SJSA1 (cell line): ENCODE data around the gene XAB2. TPM values are rescaled to one million over a fixed set of nuclear protein-coding genes. Genes with fewer than 3 reads are reported as not detected.
"Not testable (repeated sequence)": the region's sequence is repeated elsewhere in the genome, so short reads cannot be mapped to it uniquely, and the experiment has no call there.

Experiments
- DNase-seq, 2 experiments: peaks; one replicate each; pipeline ENCODE4 v3.0.0-alpha.2; 2015 to 2020; ENCODE audit warnings: low spot score in 2 of 2, low read depth in 1 of 2
- H3K27ac ChIP-seq: fragments of 250-450 bp; sonication (Bioruptor Pico); 2 replicates; pipeline ENCODE4 v1.5.1; 2020; ENCODE audit warnings: mild to moderate bottlenecking, moderate library complexity
- H3K27me3 ChIP-seq: fragments of 250-450 bp; sonication (Bioruptor Pico); replicated peaks from 2 replicates; pipeline ENCODE4 v1.5.1; 2020; ENCODE audit warnings: mild to moderate bottlenecking, moderate library complexity
- H3K36me3 ChIP-seq: fragments of 250-450 bp; sonication (Bioruptor Pico); 2 replicates; pipeline ENCODE4 v1.5.1; 2020; ENCODE audit warnings: mild to moderate bottlenecking
- H3K4me1 ChIP-seq: fragments of 250-450 bp; sonication (Bioruptor Pico); replicated peaks from 2 replicates; pipeline ENCODE4 v1.6.1; 2021; ENCODE audit warnings: mild to moderate bottlenecking
- H3K4me3 ChIP-seq: fragments of 250-450 bp; sonication (Bioruptor Pico); 2 replicates; pipeline ENCODE4 v1.5.1; 2020; ENCODE audit warnings: mild to moderate bottlenecking
- H3K9me3 ChIP-seq: fragments of 250-450 bp; sonication (Bioruptor Pico); replicated peaks from 2 replicates; pipeline ENCODE4 v1.5.1; 2020; ENCODE audit warnings: mild to moderate bottlenecking
- total RNA-seq: library from RNA; depleted of rRNA; stranded (reverse); fragments of >200 nt; shearing (Covaris generic); gene quantifications from 2 replicates; pipeline ENCODE4 v1.2.3, GENCODE V29; 2014; rRNA removed

XAB2 gene
- total RNA-seq, 1 experiment from 2014 or later = 35.0 TPM

- no peak overlapping the region for H3K4me3 ChIP-seq
- H3K9me3 ChIP-seq = no peaks in the 10 kb centered on the region
- H3K36me3 ChIP-seq = no peaks in the 10 kb centered on the region
- DNase-seq = no peak
- H3K27me3 ChIP-seq = peaks cover 7% of the 10 kb centered on the region; the same call in 1 of the 2 replicates
- no peak overlapping the region for H3K27ac ChIP-seq
- no peaks in the 10 kb centered on the region for H3K4me1 ChIP-seq
These were observed 50.2 kb downstream of the XAB2 start for GRCh38 chr19:7579182-7579581.

- H3K9me3 ChIP-seq = no peaks in the 10 kb centered on the region
- H3K27ac ChIP-seq = no peak overlapping the region
- no peak overlapping the region for H3K4me3 ChIP-seq
- H3K36me3 ChIP-seq = no peaks in the 10 kb centered on the region
- DNase-seq = no peak
- no peaks in the 10 kb centered on the region for H3K4me1 ChIP-seq
- H3K27me3 ChIP-seq = peaks cover 7% of the 10 kb centered on the region; the same call in 1 of the 2 replicates
These were observed 51.2 kb downstream of the XAB2 start for GRCh38 chr19:7578127-7578526.

DNA sequence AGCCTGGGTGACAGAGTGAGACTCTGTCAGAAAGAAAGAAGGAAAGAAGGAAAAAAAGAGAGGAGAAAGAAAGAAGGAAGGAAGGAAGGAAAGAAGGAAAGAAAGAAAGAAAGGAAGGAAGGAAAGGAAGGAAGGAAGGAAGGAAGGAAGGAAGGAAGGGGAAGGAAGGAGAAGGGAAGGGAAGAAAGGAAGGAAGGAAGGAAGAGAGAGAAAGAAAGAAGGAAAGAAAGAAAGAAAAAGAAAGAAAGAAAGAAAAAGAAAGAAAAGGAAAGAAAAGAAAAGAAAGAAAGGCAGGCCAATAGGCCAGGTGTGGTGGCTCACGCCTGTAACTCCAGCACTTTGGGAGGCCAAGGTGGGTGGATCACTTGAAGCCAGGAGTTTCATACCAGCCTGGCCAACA lies 51.9 kb downstream of the XAB2 start:
- not testable (repeated sequence) for H3K27me3 ChIP-seq, H3K36me3 ChIP-seq, DNase-seq, H3K4me1 ChIP-seq, H3K9me3 ChIP-seq, H3K4me3 ChIP-seq, H3K27ac ChIP-seq

DNA sequence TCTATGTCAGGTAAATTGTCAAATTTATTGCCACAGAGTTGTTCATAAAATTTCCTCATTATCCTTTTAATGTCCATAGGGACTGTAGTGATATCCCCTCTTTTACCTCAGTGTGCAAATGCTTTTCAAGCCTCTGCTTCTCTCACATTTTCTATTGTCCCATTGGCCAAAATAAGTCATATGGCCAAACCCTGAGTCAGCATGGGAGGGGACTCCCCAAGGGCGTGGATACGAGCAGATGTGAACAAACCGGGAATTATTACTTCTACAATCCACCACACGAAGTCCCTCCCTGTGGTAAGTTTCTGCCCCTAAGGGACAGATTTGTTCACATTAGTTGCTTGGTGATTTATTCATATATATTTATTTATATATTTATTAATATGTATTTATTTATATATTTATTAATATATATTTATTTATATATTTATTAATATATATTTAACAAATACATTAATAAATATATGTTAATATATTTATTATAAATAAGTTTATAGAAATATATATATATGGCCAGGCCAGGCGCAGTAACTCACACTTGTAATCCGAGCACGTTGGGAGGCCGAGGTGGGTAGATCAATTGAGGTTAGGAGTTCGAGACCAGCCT lies 53.8 kb downstream of the XAB2 start:
- no peaks in the 10 kb centered on the region for H3K36me3 ChIP-seq
- H3K9me3 ChIP-seq = no peaks in the 10 kb centered on the region
- H3K4me3 ChIP-seq = no peak overlapping the region
- no peaks in the 10 kb centered on the region for H3K4me1 ChIP-seq
- H3K27me3 ChIP-seq = peaks cover 3% of the 10 kb centered on the region; the same call in 1 of the 2 replicates
- DNase-seq = no peak
- H3K27ac ChIP-seq = no peak overlapping the region

DNA sequence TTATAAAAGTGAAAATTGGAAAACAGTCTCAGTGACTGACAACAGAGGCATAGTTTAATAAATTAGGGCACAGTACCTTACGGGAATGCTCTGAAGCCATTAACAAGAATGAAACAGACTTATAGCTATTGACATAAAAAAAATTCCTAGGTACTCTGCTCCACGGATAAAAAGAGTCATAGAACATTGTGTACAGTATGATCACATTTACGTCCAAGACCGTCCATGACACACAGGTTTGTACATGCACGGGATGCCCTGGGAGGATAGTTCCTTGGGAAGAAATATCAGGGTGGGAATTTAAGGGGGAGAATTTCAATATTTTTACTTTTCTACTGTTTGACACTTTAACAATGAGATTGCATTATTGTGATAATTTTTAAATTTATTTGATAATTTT lies 58.6 kb downstream of the XAB2 start:
- H3K4me3 ChIP-seq = no peak overlapping the region
- no peak overlapping the region for H3K27ac ChIP-seq
- H3K4me1 ChIP-seq = no peaks in the 10 kb centered on the region
- DNase-seq = no peak
- H3K36me3 ChIP-seq = no peaks in the 10 kb centered on the region
- no peaks in the 10 kb centered on the region for H3K27me3 ChIP-seq
- no peaks in the 10 kb centered on the region for H3K9me3 ChIP-seq

Other genes starting within 250 kb of the XAB2 start
- gene PEX11G, start 140.5 kb downstream of the XAB2 start, total RNA-seq = 0.47 TPM in 1 of 2 replicates, not detected in the other
- 31.4 and 33.7 TPM in 2 replicates for gene ZNF358, start 113.4 kb downstream of the XAB2 start, total RNA-seq
- 2.9 and 5.5 TPM in 2 replicates for gene MCOLN1, start 106.9 kb downstream of the XAB2 start, total RNA-seq
- gene PNPLA6, start 93.8 kb downstream of the XAB2 start, total RNA-seq = 41.6 and 47.5 TPM in 2 replicates
- not detected in 2 replicates for gene CAMSAP3, start 33.7 kb downstream of the XAB2 start, total RNA-seq
- 32.5 and 68.2 TPM in 2 replicates for gene PET100, start 248 bp upstream of the XAB2 start, total RNA-seq
- not detected in 2 replicates for gene PCP2, start 4.2 kb upstream of the XAB2 start, total RNA-seq
- gene STXBP2, start 7.6 kb upstream of the XAB2 start, total RNA-seq = 0.13 TPM in 1 of 2 replicates, not detected in the other
- not detected in 2 replicates for gene RETN, start 39.5 kb upstream of the XAB2 start, total RNA-seq
- not detected in 2 replicates for gene MCEMP1, start 47.5 kb upstream of the XAB2 start, total RNA-seq
- gene TRAPPC5, start 51.3 kb upstream of the XAB2 start, total RNA-seq = 129 and 131 TPM in 2 replicates
- gene FCER2, start 72.6 kb upstream of the XAB2 start, total RNA-seq = not detected in 2 replicates
- not detected in 2 replicates for gene CLEC4G, start 102.6 kb upstream of the XAB2 start, total RNA-seq
- not detected in 2 replicates for gene CD209, start 118.0 kb upstream of the XAB2 start, total RNA-seq
- gene CLEC4M, start 133.7 kb upstream of the XAB2 start, total RNA-seq = not detected in 2 replicates
- 15.6 and 16.3 TPM in 2 replicates for gene EVI5L, start 200.7 kb upstream of the XAB2 start, total RNA-seq
- gene PRR36, start 244.8 kb upstream of the XAB2 start, total RNA-seq = not detected in 2 replicates